ENCODE data around the gene NSD2. TPM values are rescaled to one million over a fixed set of nuclear protein-coding genes. Genes with fewer than 3 reads are reported as not detected.

Gene NSD2
- total RNA-seq, 6 experiments from 2014 or later, result 11.4 to 19.4 (median 14.0) TPM

- Histone ChIP-seq H3K36me3 (peaks cover 0 to 27% (median 4%) of the 10 kb centered on the region in 4 donors), H3K4me1 (no peaks in the 10 kb centered on the region), H3K27ac (no peak overlapping the region), H3K4me3 (no peak overlapping the region), H3K27me3 (no peaks in the 10 kb centered on the region), H3K9me3 (no peaks in the 10 kb centered on the region)
- no peak for ATAC-seq
- DNase-seq, result no peak
- 100% methylated on average over 3 of the region's 3 CpGs for WGBS (ENCODE audit: insufficient coverage, low coverage, low lambda C conversion rate, missing lambda C conversion rate)
- intact Hi-C loops (cut with DNase I), result no loop called here
- TF ChIP-seq CTCF (IDR thresholded peaks at IDR 0.05), result no peak
- TF ChIP-seq POLR2A (IDR thresholded peaks at IDR 0.05), result no peak
Measured at GRCh38 chr4:1937550-1937949, 66.4 kb downstream of the NSD2 start.

GRCh38 chr4:1938027-1938426 is 66.8 kb downstream of the NSD2 start:
- intact Hi-C loops (cut with DNase I), result no loop called here
- Histone ChIP-seq H3K9me3 (no peaks in the 10 kb centered on the region), H3K27me3 (no peaks in the 10 kb centered on the region), H3K27ac (no peak overlapping the region), H3K4me1 (no peaks in the 10 kb centered on the region), H3K4me3 (no peak overlapping the region), H3K36me3 (peaks cover 0 to 27% (median 4%) of the 10 kb centered on the region in 4 donors)
- WGBS (ENCODE audit: insufficient coverage, low coverage, low lambda C conversion rate, missing lambda C conversion rate), result 96% methylated on average over 8 of the region's 8 CpGs
- no peak for ATAC-seq
- DNase-seq, result no peak
- TF ChIP-seq CTCF (IDR thresholded peaks at IDR 0.05) (no peak), POLR2A (IDR thresholded peaks at IDR 0.05) (no peak)

GRCh38 chr4:1939664-1940509 is 68.7 kb downstream of the NSD2 start:
- 91% methylated on average over 11 of the region's 11 CpGs for WGBS (ENCODE audit: insufficient coverage, low coverage, low lambda C conversion rate, missing lambda C conversion rate)
- H3K4me3 ChIP-seq, result no peak overlapping the region
- intact Hi-C loops (cut with DNase I), result no loop called here
- no peaks in the 10 kb centered on the region for H3K4me1 ChIP-seq
- H3K27ac ChIP-seq, result no peak overlapping the region
- no peak for ATAC-seq
- no peaks in the 10 kb centered on the region for H3K27me3 ChIP-seq
- H3K9me3 ChIP-seq, result no peaks in the 10 kb centered on the region
- H3K36me3 ChIP-seq, result peaks cover 0 to 24% (median 4%) of the 10 kb centered on the region in 4 donors
- TF ChIP-seq CTCF (IDR thresholded peaks at IDR 0.05), result no peak
- no peak for TF ChIP-seq POLR2A (IDR thresholded peaks at IDR 0.05)
- no peak for DNase-seq

GRCh38 chr4:1940566-1940965 is 69.4 kb downstream of the NSD2 start:
- no peak for TF ChIP-seq POLR2A (IDR thresholded peaks at IDR 0.05)
- TF ChIP-seq CTCF (IDR thresholded peaks at IDR 0.05), result no peak
- Histone ChIP-seq H3K4me3 (no peak overlapping the region), H3K27ac (no peak overlapping the region), H3K36me3 (peaks cover 0 to 20% (median 4%) of the 10 kb centered on the region in 4 donors), H3K9me3 (no peaks in the 10 kb centered on the region), H3K4me1 (no peaks in the 10 kb centered on the region), H3K27me3 (no peaks in the 10 kb centered on the region)
- DNase-seq (no peak), ATAC-seq (no peak)
- intact Hi-C loops (cut with DNase I), result no loop called here
- 75% methylated on average over 2 of the region's 7 CpGs for WGBS (ENCODE audit: insufficient coverage, low coverage, low lambda C conversion rate, missing lambda C conversion rate)

All from right lobe of liver (tissue), 6 donors.